Loucy (cell line): ENCODE results near the gene ABCC4.

ENCODE experiments used
- H2AFZ ChIP-seq: fragments of 200-600 bp; sonication (generic); 2 replicates; pipeline ENCODE4 v1.6.0; 2016; ENCODE audit warnings: antibody characterized with exemption, mild to moderate bottlenecking, low read length, moderate library complexity
- H3F3A ChIP-seq: fragments of 200-600 bp; 2 replicates; pipeline ENCODE4 v1.6.0; 2016; ENCODE audit warnings: antibody characterized with exemption, low read depth, mild to moderate bottlenecking
- H3K27me3 ChIP-seq: fragments of 200-600 bp; sonication (generic); 2 replicates; pipeline ENCODE4 v1.6.1; 2014; ENCODE audit warnings: low read length, mild to moderate bottlenecking; ENCODE audit not compliant: insufficient read depth, poor library complexity, severe bottlenecking
- H3K36me3 ChIP-seq: fragments of 200-600 bp; sonication (generic); 2 replicates; pipeline ENCODE4 v1.6.1; 2016; ENCODE audit warnings: low read length; ENCODE audit not compliant: insufficient read depth
- H3K4me1 ChIP-seq: fragments of 200-600 bp; sonication (generic); 2 replicates; pipeline ENCODE4 v1.5.1; 2014; ENCODE audit warnings: low read length, mild to moderate bottlenecking; ENCODE audit not compliant: insufficient read depth, poor library complexity, severe bottlenecking
- H3K4me2 ChIP-seq: fragments of 200-600 bp; sonication (generic); 2 replicates; pipeline ENCODE4 v1.6.0; 2014; ENCODE audit warnings: antibody characterized with exemption, low read length, low read depth, mild to moderate bottlenecking; ENCODE audit not compliant: poor library complexity, severe bottlenecking
- H3K4me3 ChIP-seq: fragments of 200-600 bp; sonication (generic); 2 replicates; pipeline ENCODE4 v1.5.1; 2014; ENCODE audit warnings: low read length, mild to moderate bottlenecking, mixed read lengths; ENCODE audit not compliant: poor library complexity, severe bottlenecking
- H3K79me2 ChIP-seq: fragments of 200-600 bp; sonication (generic); 2 replicates; pipeline ENCODE4 v1.6.1; 2014; ENCODE audit warnings: low read length; ENCODE audit not compliant: insufficient read depth
- H3K9ac ChIP-seq: fragments of 200-600 bp; sonication (generic); 2 replicates; pipeline ENCODE4 v1.6.0; 2014; ENCODE audit warnings: mild to moderate bottlenecking, low read depth, low read length, moderate library complexity; ENCODE audit not compliant: poor library complexity, severe bottlenecking
- H3K9me2 ChIP-seq: fragments of 200-600 bp; sonication (generic); replicated peaks from 2 replicates; pipeline ENCODE4 v1.6.1; 2016; ENCODE audit warnings: low read depth, low read length, mixed read lengths
- H3K9me3 ChIP-seq: fragments of 200-600 bp; sonication (generic); 2 replicates; pipeline ENCODE4 v1.6.1; 2014; ENCODE audit warnings: mild to moderate bottlenecking, antibody characterized with exemption, low read length, low read depth; ENCODE audit not compliant: insufficient read depth
- H4K20me1 ChIP-seq: fragments of 200-600 bp; sonication (generic); 2 replicates; pipeline ENCODE4 v1.6.0; 2014; ENCODE audit warnings: antibody characterized with exemption, low read length, mild to moderate bottlenecking; ENCODE audit not compliant: insufficient read depth, poor library complexity, severe bottlenecking
- EZH2phosphoT487 ChIP-seq: fragments of 200-600 bp; IDR thresholded peaks from 2 replicates; pipeline ENCODE4 v1.6.1; 2018; ENCODE audit warnings: antibody characterized with exemption, mild to moderate bottlenecking, moderate library complexity, borderline replicate concordance
- TF ChIP-seq, protein P1 (sequence below): fragments of 200-600 bp; sonication (generic); conservative IDR thresholded peaks from 2 replicates; pipeline ENCODE4 v1.5.1; 2014; ENCODE audit warnings: mild to moderate bottlenecking, antibody characterized with exemption, low read length

The ABCC4 gene

DNA sequence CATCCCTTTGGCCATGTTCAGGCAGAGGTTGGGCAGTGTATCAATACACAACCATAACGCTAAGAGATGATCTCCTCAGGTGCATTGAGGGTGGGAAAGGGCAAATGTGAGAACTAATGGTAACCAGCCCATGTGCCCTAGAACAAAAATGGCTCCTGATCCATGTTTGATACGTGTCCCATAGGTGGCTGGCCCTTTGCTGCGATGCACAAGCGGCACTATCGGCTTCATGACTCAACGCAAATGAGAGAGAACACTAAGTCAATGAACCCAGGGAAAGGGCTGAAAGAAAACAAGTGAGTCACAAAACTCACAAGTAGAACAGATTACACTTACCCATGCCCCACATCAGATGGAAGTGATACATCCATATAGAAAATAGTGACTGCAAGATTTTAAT is 201.7 kb downstream of the ABCC4 start:
- TF ChIP-seq EZH2phosphoT487 = no peak
- TF ChIP-seq, protein P1, sequence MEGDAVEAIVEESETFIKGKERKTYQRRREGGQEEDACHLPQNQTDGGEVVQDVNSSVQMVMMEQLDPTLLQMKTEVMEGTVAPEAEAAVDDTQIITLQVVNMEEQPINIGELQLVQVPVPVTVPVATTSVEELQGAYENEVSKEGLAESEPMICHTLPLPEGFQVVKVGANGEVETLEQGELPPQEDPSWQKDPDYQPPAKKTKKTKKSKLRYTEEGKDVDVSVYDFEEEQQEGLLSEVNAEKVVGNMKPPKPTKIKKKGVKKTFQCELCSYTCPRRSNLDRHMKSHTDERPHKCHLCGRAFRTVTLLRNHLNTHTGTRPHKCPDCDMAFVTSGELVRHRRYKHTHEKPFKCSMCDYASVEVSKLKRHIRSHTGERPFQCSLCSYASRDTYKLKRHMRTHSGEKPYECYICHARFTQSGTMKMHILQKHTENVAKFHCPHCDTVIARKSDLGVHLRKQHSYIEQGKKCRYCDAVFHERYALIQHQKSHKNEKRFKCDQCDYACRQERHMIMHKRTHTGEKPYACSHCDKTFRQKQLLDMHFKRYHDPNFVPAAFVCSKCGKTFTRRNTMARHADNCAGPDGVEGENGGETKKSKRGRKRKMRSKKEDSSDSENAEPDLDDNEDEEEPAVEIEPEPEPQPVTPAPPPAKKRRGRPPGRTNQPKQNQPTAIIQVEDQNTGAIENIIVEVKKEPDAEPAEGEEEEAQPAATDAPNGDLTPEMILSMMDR = no peak
- Histone ChIP-seq H3K4me3 (no peak overlapping the region), H3K9ac (no peak overlapping the region), H3K9me3 (no peaks in the 10 kb centered on the region), H3K9me2 (no peaks in the 10 kb centered on the region), H3F3A (no peaks in the 10 kb centered on the region), H3K4me2 (no peak overlapping the region), H3K27me3 (no peaks in the 10 kb centered on the region), H3K4me1 (no peaks in the 10 kb centered on the region), H4K20me1 (no peaks in the 10 kb centered on the region), H3K79me2 (no peaks in the 10 kb centered on the region), H2AFZ (no peak overlapping the region), H3K36me3 (no peaks in the 10 kb centered on the region)

DNA sequence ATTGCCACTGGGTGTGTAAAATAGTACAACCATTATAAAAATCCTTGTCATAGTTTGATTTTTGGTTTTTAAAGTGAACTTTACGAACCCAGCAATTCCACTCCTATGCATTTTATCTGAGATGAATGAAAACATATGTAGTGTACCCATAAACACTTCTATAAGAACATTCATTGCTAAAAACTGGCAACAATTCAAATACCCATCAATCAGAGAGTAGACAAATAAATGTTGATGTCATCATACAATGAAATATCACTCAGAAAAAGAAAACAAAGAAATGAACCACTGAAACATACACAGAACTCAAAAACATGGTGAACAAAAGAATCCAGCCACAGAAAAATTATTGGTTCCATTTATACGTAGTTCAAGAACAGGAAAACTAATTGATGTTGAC is 202.3 kb downstream of the ABCC4 start:
- H4K20me1 ChIP-seq = no peaks in the 10 kb centered on the region
- H3K4me2 ChIP-seq = no peak overlapping the region
- TF ChIP-seq EZH2phosphoT487 = no peak
- TF ChIP-seq, protein P1 = no peak
- H3F3A ChIP-seq = no peaks in the 10 kb centered on the region
- H3K4me3 ChIP-seq = no peak overlapping the region
- no peaks in the 10 kb centered on the region for H3K9me3 ChIP-seq
- no peaks in the 10 kb centered on the region for H3K27me3 ChIP-seq
- no peaks in the 10 kb centered on the region for H3K9me2 ChIP-seq
- no peaks in the 10 kb centered on the region for H3K36me3 ChIP-seq
- no peak overlapping the region for H3K9ac ChIP-seq
- no peaks in the 10 kb centered on the region for H3K79me2 ChIP-seq
- H2AFZ ChIP-seq = no peak overlapping the region
- H3K4me1 ChIP-seq = no peaks in the 10 kb centered on the region

DNA sequence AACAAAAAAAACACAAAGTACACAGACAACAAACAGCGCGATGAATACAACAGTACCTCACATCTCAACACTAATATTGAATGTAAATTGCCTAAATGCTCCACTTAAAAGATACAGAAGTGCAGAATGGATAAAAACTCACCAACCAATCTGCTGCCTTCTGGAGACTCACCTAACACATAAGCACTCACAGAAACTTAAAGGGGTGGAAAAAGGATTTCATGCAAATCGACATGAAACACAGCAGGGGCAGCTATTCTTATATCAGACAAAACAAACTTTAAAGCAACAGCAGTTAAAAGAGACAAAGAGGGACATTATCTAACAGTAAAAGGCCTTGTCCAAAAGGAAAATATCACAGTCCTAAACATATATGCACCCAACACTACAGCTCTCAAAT is 209.5 kb downstream of the ABCC4 start:
- H3K9me2 ChIP-seq = no peaks in the 10 kb centered on the region
- peaks cover 15% of the 10 kb centered on the region for H3K4me1 ChIP-seq
- no peaks in the 10 kb centered on the region for H3F3A ChIP-seq
- no peak overlapping the region for H2AFZ ChIP-seq
- no peaks in the 10 kb centered on the region for H3K9me3 ChIP-seq
- H3K36me3 ChIP-seq = no peaks in the 10 kb centered on the region
- H3K27me3 ChIP-seq = no peaks in the 10 kb centered on the region
- no peak overlapping the region for H3K4me2 ChIP-seq
- no peak overlapping the region for H3K9ac ChIP-seq
- TF ChIP-seq, protein P1 = no peak
- TF ChIP-seq EZH2phosphoT487 = no peak
- H3K4me3 ChIP-seq = no peak overlapping the region
- H4K20me1 ChIP-seq = no peaks in the 10 kb centered on the region
- H3K79me2 ChIP-seq = no peaks in the 10 kb centered on the region
